Sigmoid colon (tissue), 7 donors: ENCODE data around the gene FNDC5. TPM values are rescaled to one million over a fixed set of nuclear protein-coding genes. Genes with fewer than 3 reads are reported as not detected.

Source experiments
- DNase-seq: peaks from one replicate; pipeline ENCODE4 v3.0.0-alpha.2; 2019
- H3K27ac ChIP-seq, 4 donors: fragments of 200-600 bp; sonication (generic); one replicate each; pipeline ENCODE4 v1.5.1; 2016 to 2019; ENCODE audit warnings: mild to moderate bottlenecking in 1 of 4
- H3K27me3 ChIP-seq, 3 donors: fragments of 200-600 bp; sonication (generic); one replicate each; pipeline ENCODE4 v1.5.1; 2019; ENCODE audit warnings: mild to moderate bottlenecking in 1 of 3
- H3K36me3 ChIP-seq, 4 donors: fragments of 200-600 bp; sonication (generic); one replicate each; pipeline ENCODE4 v1.5.1; 2016 to 2019
- H3K4me1 ChIP-seq, 4 donors: fragments of 200-600 bp; sonication (generic); one replicate each; pipeline ENCODE4 v1.5.1; 2017 to 2019
- H3K4me3 ChIP-seq, 4 donors: fragments of 200-600 bp; sonication (generic); one replicate each; pipeline ENCODE4 v1.5.1; 2017 to 2019; ENCODE audit warnings: mild to moderate bottlenecking in 2 of 4, moderate library complexity in 1 of 4
- H3K9me3 ChIP-seq, 4 donors: fragments of 200-600 bp in 3 of 4; sonication (generic) in 3 of 4; one replicate each; pipeline versions ENCODE4 v1.5.1 to v1.6.1; 2013 to 2019
- CTCF ChIP-seq, 4 experiments: fragments of 450-650 bp in 3 of 4; fragments of 200-600 bp in 1 of 4; IDR thresholded peaks; one replicate each; pipeline ENCODE4 v1.5.1; 2016 to 2019; ENCODE audit warnings: antibody characterized with exemption in 4 of 4, mild to moderate bottlenecking in 3 of 4, moderate library complexity in 2 of 4
- EP300 ChIP-seq, 4 donors: sonication (generic); formaldehyde crosslinking; IDR thresholded peaks; one replicate each; pipeline ENCODE4 v1.6.1; 2017; ENCODE audit warnings: antibody characterized with exemption in 4 of 4
- POLR2A ChIP-seq, 2 donors: fragments of 450-650 bp; IDR thresholded peaks; one replicate each; pipeline ENCODE4 v1.6.1; 2016; ENCODE audit warnings: antibody characterized with exemption in 2 of 2, mild to moderate bottlenecking in 2 of 2, moderate library complexity in 2 of 2
- POLR2AphosphoS5 ChIP-seq, 4 donors: sonication (generic); formaldehyde crosslinking; IDR thresholded peaks; one replicate each; pipeline ENCODE4 v1.6.1; 2017; ENCODE audit warnings: antibody characterized with exemption in 4 of 4
- WGBS, 2 donors: extraction: QIAGEN DNeasy Blood & Tissue Kit; methylation state at CpG; one replicate each; pipeline ENCODE4 v1.1.7; 2013; 5-methylcytosine and 5-hydroxymethylcytosine counted together
- intact Hi-C: fragments of 100-400 bp; cut with DNase I; formaldehyde crosslinking; loops from one replicate; pipeline ENCODE4 v1.15.1; 2023
- polyA plus RNA-seq, 3 donors: library from polyadenylated mRNA; stranded (reverse); fragments of 200-250 nt; gene quantifications; one replicate each; pipeline ENCODE4 v1.2.3, GENCODE V29; 2013
- total RNA-seq, 4 donors: library from RNA; depleted of rRNA; stranded (reverse); fragments of >200 nt; gene quantifications; one replicate each; pipeline ENCODE4 v1.1.0, GENCODE V29; 2016
- donor health status: healthy with polysubstance abuse.
- donor health status: Bipolar disorder and iron deficiency.
- donor health status: healthy.

Gene FNDC5
- total and polyA plus RNA-seq, 7 donors, result 0.20 to 10.2 (median 0.93) TPM; not detected in 1

GRCh38 chr1:32860566-32860965 is 10.1 kb downstream of the FNDC5 start:
- DNase-seq, result no peak
- peaks cover 0 to 10% (median 3%) of the 10 kb centered on the region in 4 donors for H3K4me1 ChIP-seq
- H3K36me3 ChIP-seq, result peaks cover 4 to 68% (median 15%) of the 10 kb centered on the region in 4 donors
- H3K27ac ChIP-seq, result no peak overlapping the region
- intact Hi-C loops, result no loop called here
- no peaks in the 10 kb centered on the region for H3K27me3 ChIP-seq
- H3K4me3 ChIP-seq, result no peak overlapping the region
- H3K9me3 ChIP-seq, result no peaks in the 10 kb centered on the region
- TF ChIP-seq CTCF (IDR thresholded peaks at IDR 0.05) (no peak), POLR2A (IDR thresholded peaks at IDR 0.05) (no peak), POLR2AphosphoS5 (IDR thresholded peaks at IDR 0.05) (no peak), EP300 (IDR thresholded peaks at IDR 0.05) (no peak)

- Histone ChIP-seq H3K27ac (no peak overlapping the region), H3K4me1 (peaks cover 0 to 6% (median 2%) of the 10 kb centered on the region in 4 donors), H3K9me3 (no peaks in the 10 kb centered on the region), H3K4me3 (no peak overlapping the region), H3K36me3 (peaks cover 4 to 74% (median 15%) of the 10 kb centered on the region in 4 donors), H3K27me3 (no peaks in the 10 kb centered on the region)
- TF ChIP-seq POLR2AphosphoS5 (IDR thresholded peaks at IDR 0.05) (no peak), POLR2A (IDR thresholded peaks at IDR 0.05) (no peak), CTCF (IDR thresholded peaks at IDR 0.05) (no peak), EP300 (IDR thresholded peaks at IDR 0.05) (no peak)
- WGBS, 2 donors, result 95 to 96% methylated on average over 2 of the region's 2 CpGs
- no peak for DNase-seq
- intact Hi-C loops, result no loop called here
Observed at GRCh38 chr1:32859915-32860314, 10.8 kb downstream of the FNDC5 start.

GRCh38 chr1:32858791-32859190 is 11.9 kb downstream of the FNDC5 start:
- 95 to 96% methylated on average over 7 of the region's 7 CpGs for WGBS, 2 donors
- H3K4me3 ChIP-seq, result no peak overlapping the region
- DNase-seq, result no peak
- H3K4me1 ChIP-seq, result peaks cover 0 to 6% (median 2%) of the 10 kb centered on the region in 4 donors
- TF ChIP-seq POLR2AphosphoS5 (IDR thresholded peaks at IDR 0.05) (no peak), EP300 (IDR thresholded peaks at IDR 0.05) (no peak), CTCF (IDR thresholded peaks at IDR 0.05) (no peak), POLR2A (IDR thresholded peaks at IDR 0.05) (no peak)
- H3K27me3 ChIP-seq, result no peaks in the 10 kb centered on the region
- H3K9me3 ChIP-seq, result no peaks in the 10 kb centered on the region
- peaks cover 4 to 85% (median 15%) of the 10 kb centered on the region in 4 donors for H3K36me3 ChIP-seq
- no peak overlapping the region for H3K27ac ChIP-seq
- intact Hi-C loops, result no loop called here

- intact Hi-C loops, result no loop called here
- peaks cover 0 to 6% (median 2%) of the 10 kb centered on the region in 4 donors for H3K4me1 ChIP-seq
- DNase-seq, result no peak
- H3K4me3 ChIP-seq, result no peak overlapping the region
- WGBS, 2 donors, result 97 to 98% methylated on average over 2 of the region's 2 CpGs
- TF ChIP-seq CTCF (IDR thresholded peaks at IDR 0.05) (no peak), POLR2AphosphoS5 (IDR thresholded peaks at IDR 0.05) (no peak), POLR2A (IDR thresholded peaks at IDR 0.05) (no peak), EP300 (IDR thresholded peaks at IDR 0.05) (no peak)
- H3K9me3 ChIP-seq, result no peaks in the 10 kb centered on the region
- no peak overlapping the region for H3K27ac ChIP-seq
- H3K27me3 ChIP-seq, result no peaks in the 10 kb centered on the region
- peaks cover 4 to 85% (median 19%) of the 10 kb centered on the region in 4 donors for H3K36me3 ChIP-seq
Observed at GRCh38 chr1:32858136-32858535, 12.6 kb downstream of the FNDC5 start.
